SJCRH30 (cell line): ENCODE results near the gene EID1. TPM values are rescaled to one million over a fixed set of nuclear protein-coding genes. Genes with fewer than 3 reads are reported as not detected.
"Not testable (repeated sequence)": the region's sequence is repeated elsewhere in the genome, so short reads cannot be mapped to it uniquely, and the experiment has no call there.

ENCODE experiments used
- DNase-seq, 2 experiments: peaks; one replicate each; pipeline ENCODE4 v3.0.0-alpha.2; 2015 to 2020
- H3K27ac ChIP-seq: fragments of 250-450 bp; sonication (Bioruptor Pico); 2 replicates; pipeline ENCODE4 v1.5.1; 2020; ENCODE audit warnings: mild to moderate bottlenecking, moderate library complexity
- H3K27me3 ChIP-seq: fragments of 250-450 bp; sonication (Bioruptor Pico); 2 replicates; pipeline ENCODE4 v1.5.1; 2020; ENCODE audit warnings: mild to moderate bottlenecking, moderate library complexity
- H3K36me3 ChIP-seq: fragments of 250-450 bp; sonication (Bioruptor Pico); 2 replicates; pipeline ENCODE4 v1.5.1; 2020; ENCODE audit warnings: mild to moderate bottlenecking, moderate library complexity
- H3K4me1 ChIP-seq: fragments of 250-450 bp; sonication (Bioruptor Pico); 2 replicates; pipeline ENCODE4 v1.5.1; 2020; ENCODE audit warnings: mild to moderate bottlenecking, moderate library complexity
- H3K4me3 ChIP-seq: fragments of 250-450 bp; sonication (Bioruptor Pico); 2 replicates; pipeline ENCODE4 v1.5.1; 2020; ENCODE audit warnings: mild to moderate bottlenecking, moderate library complexity
- H3K9me3 ChIP-seq: fragments of 250-450 bp; sonication (Bioruptor Pico); replicated peaks from 2 replicates; pipeline ENCODE4 v1.5.1; 2020; ENCODE audit warnings: mild to moderate bottlenecking, moderate library complexity
- total RNA-seq: library from RNA; depleted of rRNA; stranded (reverse); fragments of >200 nt; shearing (Covaris generic); gene quantifications from 2 replicates; pipeline ENCODE4 v1.2.3, GENCODE V29; 2014; rRNA removed

Gene EID1
- 149 and 164 TPM in 2 replicates for total RNA-seq

DNA sequence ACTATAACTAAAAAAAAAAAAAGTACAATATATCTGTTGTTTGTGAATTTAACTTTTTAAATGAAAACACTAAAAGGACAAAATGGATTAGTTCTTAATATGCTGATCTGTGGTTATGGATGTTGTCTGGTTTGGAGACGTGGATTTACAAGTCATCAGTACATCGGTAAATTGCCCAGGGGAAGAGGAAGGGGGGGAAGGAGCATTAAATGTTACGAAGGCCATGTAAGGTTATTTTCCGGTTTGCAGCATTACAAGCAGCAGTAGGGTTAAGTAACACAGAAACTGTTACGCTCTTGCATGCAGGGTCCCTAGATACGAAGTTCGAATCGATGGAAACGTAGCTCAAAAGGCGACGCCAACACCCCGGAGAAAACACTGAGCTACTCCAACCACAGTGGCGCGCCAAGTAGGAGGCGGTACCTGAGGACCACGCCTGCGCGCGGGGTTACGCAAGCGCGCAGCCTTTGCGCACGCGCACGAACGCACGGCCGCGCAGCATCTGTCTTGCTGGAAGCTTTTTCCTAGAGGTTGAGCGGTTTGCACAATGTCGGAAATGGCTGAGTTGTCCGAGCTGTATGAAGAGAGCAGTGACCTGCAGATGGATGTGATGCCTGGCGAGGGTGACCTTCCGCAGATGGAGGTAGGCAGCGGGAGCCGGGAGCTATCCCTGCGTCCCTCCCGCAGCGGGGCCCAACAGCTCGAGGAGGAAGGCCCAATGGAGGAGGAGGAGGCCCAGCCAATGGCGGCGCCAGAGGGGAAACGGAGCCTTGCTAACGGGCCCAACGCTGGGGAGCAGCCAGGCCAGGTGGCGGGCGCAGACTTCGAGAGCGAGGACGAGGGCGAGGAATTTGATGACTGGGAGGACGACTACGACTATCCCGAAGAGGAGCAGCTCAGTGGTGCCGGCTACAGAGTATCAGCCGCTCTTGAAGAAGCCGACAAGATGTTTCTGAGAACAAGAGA is at the start of gene EID1:
EID1 (plus strand) TSS at position 505 of the 966 bp plus-strand sequence; CDS start at position 548, 43 bp downstream.
- Histone ChIP-seq H3K4me1 (no peaks in the 10 kb centered on the region; the same call in 1 of the 2 replicates), H3K9me3 (no peaks in the 10 kb centered on the region), H3K27ac (peak within 1 kb of the TSS; percentile 79), H3K4me3 (peak within 1 kb of the TSS; percentile 81), H3K36me3 (no peaks in the 10 kb centered on the region), H3K27me3 (no peaks in the 10 kb centered on the region)
- peak; percentile 88 to 92 for DNase-seq

- H3K27ac ChIP-seq: no peak overlapping the region
- H3K4me1 ChIP-seq: no peaks in the 10 kb centered on the region
- no peak overlapping the region for H3K4me3 ChIP-seq
- H3K36me3 ChIP-seq: no peaks in the 10 kb centered on the region
- no peaks in the 10 kb centered on the region; the same call in 1 of the 2 replicates for H3K9me3 ChIP-seq
- H3K27me3 ChIP-seq: no peaks in the 10 kb centered on the region
- no peak for DNase-seq
Observed at GRCh38 chr15:48828471-48828870, 49.5 kb upstream of the EID1 start.

DNA sequence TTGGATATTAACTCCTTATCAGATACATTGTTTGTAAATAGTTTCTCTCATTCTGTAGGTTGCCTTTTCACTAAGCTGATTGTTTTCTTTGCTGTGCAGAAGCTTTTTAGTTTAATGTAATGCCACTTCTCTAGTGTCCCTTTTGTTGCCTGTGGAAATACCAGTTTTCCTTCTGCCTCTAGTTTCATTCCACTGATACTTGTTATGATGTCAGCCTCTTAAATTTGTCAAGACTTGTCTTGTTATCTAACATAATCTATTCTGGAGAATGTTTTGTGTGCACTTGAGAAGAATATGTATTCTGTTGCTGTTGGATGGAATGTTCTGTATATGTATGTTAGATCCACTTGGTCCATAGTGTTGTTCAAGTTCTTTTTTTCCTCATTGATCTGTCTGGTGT is 49.0 kb upstream of the EID1 start:
- no peaks in the 10 kb centered on the region for H3K4me1 ChIP-seq
- H3K36me3 ChIP-seq: no peaks in the 10 kb centered on the region
- H3K4me3 ChIP-seq: no peak overlapping the region
- H3K27ac ChIP-seq: no peak overlapping the region
- no peak for DNase-seq
- H3K27me3 ChIP-seq: no peaks in the 10 kb centered on the region
- H3K9me3 ChIP-seq: no peaks in the 10 kb centered on the region; the same call in 1 of the 2 replicates

- no peaks in the 10 kb centered on the region for H3K4me1 ChIP-seq
- H3K27me3 ChIP-seq: no peaks in the 10 kb centered on the region
- H3K9me3 ChIP-seq: no peaks in the 10 kb centered on the region; the same call in 1 of the 2 replicates
- no peak for DNase-seq
- no peaks in the 10 kb centered on the region for H3K36me3 ChIP-seq
- no peak overlapping the region for H3K27ac ChIP-seq
- H3K4me3 ChIP-seq: no peak overlapping the region
Observed at GRCh38 chr15:48832648-48833047, 45.3 kb upstream of the EID1 start.

DNA sequence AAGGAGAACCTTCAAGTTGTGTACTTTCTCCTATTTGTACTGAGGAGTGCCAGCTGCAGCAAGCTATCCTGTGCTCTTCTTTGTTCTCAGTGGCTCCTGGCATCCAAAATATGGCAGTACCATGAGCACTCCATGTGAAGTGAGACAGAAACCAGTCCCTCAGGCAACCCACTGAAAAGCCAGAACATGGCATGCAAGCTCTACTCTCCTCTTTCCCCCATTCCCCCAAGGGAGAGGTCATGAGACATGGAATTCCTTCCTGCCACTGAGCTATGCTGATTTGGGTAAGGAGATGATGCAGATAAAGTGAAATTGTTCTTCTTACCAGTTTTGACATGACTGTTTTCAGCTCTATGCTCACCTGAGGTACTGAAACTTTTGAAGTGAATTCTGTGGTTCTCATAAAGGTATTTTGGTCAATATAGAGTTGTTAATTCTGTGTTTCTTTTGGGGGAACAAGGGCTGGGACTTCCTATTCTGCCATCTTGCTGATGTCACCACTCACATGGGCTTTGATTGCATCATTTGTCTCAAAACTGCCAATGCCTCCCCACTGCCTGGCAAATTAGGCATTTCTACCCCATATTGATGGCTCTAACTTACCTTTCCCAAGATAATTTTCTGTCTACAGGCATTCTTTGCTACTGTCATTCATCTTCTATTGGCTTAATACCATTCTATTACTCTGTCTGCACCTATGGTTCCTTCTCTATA is 44.3 kb upstream of the EID1 start:
- H3K9me3 ChIP-seq: no peaks in the 10 kb centered on the region; the same call in 1 of the 2 replicates
- no peak overlapping the region for H3K4me3 ChIP-seq
- no peak overlapping the region for H3K27ac ChIP-seq
- no peaks in the 10 kb centered on the region for H3K36me3 ChIP-seq
- H3K4me1 ChIP-seq: no peaks in the 10 kb centered on the region
- H3K27me3 ChIP-seq: no peaks in the 10 kb centered on the region
- DNase-seq: no peak

DNA sequence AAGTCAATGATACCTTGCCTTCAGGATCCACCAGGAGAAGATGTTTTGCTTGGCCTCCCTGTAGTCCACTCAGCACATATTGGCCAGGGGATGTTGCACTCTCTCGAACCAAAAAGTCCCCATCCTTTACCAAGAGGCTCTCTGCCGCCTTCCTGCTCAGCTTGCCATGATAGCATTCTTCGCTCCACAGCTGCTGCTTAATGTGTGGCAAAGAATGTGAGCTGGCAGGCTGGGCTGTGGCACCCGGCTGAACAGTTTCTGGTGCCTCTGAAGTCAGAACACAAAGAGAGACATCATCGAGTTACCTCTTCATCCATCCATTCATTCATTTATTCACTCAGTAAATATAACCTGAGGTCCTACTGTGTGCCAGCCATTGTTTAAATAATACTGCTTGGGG is 43.2 kb upstream of the EID1 start:
- no peaks in the 10 kb centered on the region; the same call in 1 of the 2 replicates for H3K9me3 ChIP-seq
- no peaks in the 10 kb centered on the region for H3K36me3 ChIP-seq
- H3K27ac ChIP-seq: no peak overlapping the region
- no peak overlapping the region for H3K4me3 ChIP-seq
- no peak for DNase-seq
- H3K4me1 ChIP-seq: no peaks in the 10 kb centered on the region
- H3K27me3 ChIP-seq: no peaks in the 10 kb centered on the region

DNA sequence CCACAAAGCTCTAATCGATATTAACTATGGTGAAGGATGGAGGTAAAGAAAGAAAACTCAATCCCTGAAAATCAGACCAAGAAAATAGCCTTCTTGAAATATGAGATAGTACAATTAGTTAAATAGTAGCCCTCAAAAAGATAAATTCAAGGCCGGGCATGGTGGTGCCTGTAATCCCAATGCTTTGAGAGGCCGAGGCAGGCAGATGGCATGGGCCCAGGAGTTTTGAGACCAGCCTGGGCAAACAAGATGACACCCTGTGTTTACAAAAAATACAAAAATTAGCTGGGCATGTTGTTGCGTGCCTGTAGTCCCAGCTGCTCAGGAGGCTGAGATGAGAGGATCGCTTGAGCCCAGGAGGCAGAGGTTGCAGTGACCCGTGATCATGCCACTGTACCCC is 35.4 kb upstream of the EID1 start:
- Histone ChIP-seq H3K27me3 (no peaks in the 10 kb centered on the region), H3K27ac (no peak overlapping the region), H3K36me3 (no peaks in the 10 kb centered on the region), H3K9me3 (no peaks in the 10 kb centered on the region), H3K4me3 (no peak overlapping the region), H3K4me1 (no peaks in the 10 kb centered on the region)
- no peak for DNase-seq

DNA sequence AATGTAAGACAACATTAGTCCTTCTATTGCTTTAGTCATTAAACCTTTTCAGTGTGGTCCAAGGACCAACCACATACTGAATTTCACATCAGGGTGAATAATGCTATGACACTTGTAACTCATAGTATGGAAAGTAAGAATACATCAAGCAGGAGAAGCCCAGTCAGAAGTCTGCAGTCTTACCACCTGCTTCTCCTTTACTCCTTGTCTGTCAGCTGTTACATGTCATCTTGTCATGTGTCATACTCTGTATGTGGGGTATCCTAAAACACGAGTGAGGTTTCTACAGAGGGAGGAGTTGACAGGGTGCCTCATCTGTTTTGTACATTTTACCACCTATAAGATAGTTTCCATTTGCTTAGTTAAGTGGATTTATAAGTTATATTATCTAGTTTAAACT is 32.8 kb upstream of the EID1 start:
- Histone ChIP-seq H3K4me1 (no peaks in the 10 kb centered on the region), H3K9me3 (no peaks in the 10 kb centered on the region), H3K27me3 (no peaks in the 10 kb centered on the region), H3K36me3 (no peaks in the 10 kb centered on the region), H3K27ac (no peak overlapping the region), H3K4me3 (no peak overlapping the region)
- DNase-seq: peak in 1 of 2 experiments; percentile 14

- no peak for DNase-seq
- Histone ChIP-seq H3K4me3 (no peak overlapping the region), H3K36me3 (no peaks in the 10 kb centered on the region), H3K27me3 (no peaks in the 10 kb centered on the region), H3K9me3 (no peaks in the 10 kb centered on the region), H3K27ac (no peak overlapping the region), H3K4me1 (peaks cover 4% of the 10 kb centered on the region; the same call in 1 of the 2 replicates)
Observed at GRCh38 chr15:48850648-48851047, 27.3 kb upstream of the EID1 start.

GRCh38 chr15:48851956-48852355 is 26.0 kb upstream of the EID1 start:
- peaks cover 14% of the 10 kb centered on the region for H3K4me1 ChIP-seq
- no peaks in the 10 kb centered on the region for H3K27me3 ChIP-seq
- H3K36me3 ChIP-seq: no peaks in the 10 kb centered on the region
- no peaks in the 10 kb centered on the region for H3K9me3 ChIP-seq
- no peak overlapping the region for H3K27ac ChIP-seq
- no peak overlapping the region for H3K4me3 ChIP-seq
- DNase-seq: no peak

- not testable (repeated sequence) for H3K27me3 ChIP-seq, H3K36me3 ChIP-seq, DNase-seq, H3K9me3 ChIP-seq, H3K27ac ChIP-seq, H3K4me3 ChIP-seq
- H3K4me1 ChIP-seq: peaks cover 30% of the 10 kb centered on the region
Observed at GRCh38 chr15:48854434-48854833, 23.5 kb upstream of the EID1 start.

- Histone ChIP-seq H3K27ac (no peak overlapping the region), H3K9me3 (no peaks in the 10 kb centered on the region), H3K27me3 (no peaks in the 10 kb centered on the region), H3K4me3 (no peak overlapping the region), H3K36me3 (no peaks in the 10 kb centered on the region), H3K4me1 (peaks cover 30% of the 10 kb centered on the region)
- peak; percentile 36 to 62 for DNase-seq
Observed at GRCh38 chr15:48855501-48856440, 22.2 kb upstream of the EID1 start.

DNA sequence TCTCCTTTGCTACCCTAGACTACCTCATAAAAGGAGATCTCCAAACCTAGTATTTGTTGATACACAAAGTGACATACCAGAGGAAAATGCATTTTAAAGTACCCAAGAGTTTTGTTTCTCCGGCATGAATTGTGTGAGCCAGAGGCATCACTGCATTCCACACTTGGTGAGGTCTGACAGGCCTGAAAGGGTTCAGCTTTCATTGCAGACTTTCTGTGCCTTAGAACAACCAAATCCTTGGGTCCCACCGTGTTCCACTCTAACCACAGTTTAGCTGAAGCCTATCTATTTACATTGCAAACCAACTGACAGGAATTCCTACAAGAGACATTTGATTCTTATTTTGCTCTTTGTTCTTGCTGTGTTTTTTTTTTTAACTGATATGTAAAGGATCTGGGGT is 21.0 kb upstream of the EID1 start:
- peak; percentile 45 to 73 for DNase-seq
- H3K27ac ChIP-seq: no peak overlapping the region
- H3K4me3 ChIP-seq: no peak overlapping the region
- H3K27me3 ChIP-seq: no peaks in the 10 kb centered on the region
- H3K36me3 ChIP-seq: no peaks in the 10 kb centered on the region
- peaks cover 30% of the 10 kb centered on the region for H3K4me1 ChIP-seq
- no peaks in the 10 kb centered on the region for H3K9me3 ChIP-seq

DNA sequence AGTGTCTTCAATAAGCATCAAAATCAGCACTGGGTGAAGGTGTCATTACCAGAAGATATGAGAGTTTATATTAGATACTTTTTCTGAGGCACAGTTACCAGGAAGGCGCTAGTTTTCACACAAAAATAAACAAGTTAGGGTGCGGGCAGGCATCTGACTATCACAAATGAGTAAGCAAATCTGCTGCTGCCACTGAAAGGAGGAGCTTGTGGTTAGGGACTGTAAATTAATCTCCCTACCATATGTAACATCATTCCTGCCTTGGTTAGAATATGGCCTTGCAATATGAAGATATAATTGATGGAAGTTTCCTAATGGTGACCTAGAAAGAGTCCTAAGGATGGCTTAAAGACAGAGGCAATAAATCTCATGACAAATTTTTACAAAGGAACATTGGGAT is 19.5 kb upstream of the EID1 start:
- peak; percentile 17 to 38 for DNase-seq
- H3K9me3 ChIP-seq: no peaks in the 10 kb centered on the region

More for the DNA sequence above, 19.5 kb upstream of the EID1 start:
- Histone ChIP-seq H3K27ac (no peak overlapping the region), H3K36me3 (no peaks in the 10 kb centered on the region), H3K4me3 (peak overlapping the region; percentile 10; the same call in 1 of the 2 replicates), H3K27me3 (no peaks in the 10 kb centered on the region), H3K4me1 (peaks cover 30% of the 10 kb centered on the region)
